Erythroblast (primary cell): ENCODE data around the gene RAMACL.

Experiments used
- DNase-seq, 2 experiments: peaks; one replicate each; lab custom pipeline; 2025; lab: John Stamatoyannopoulos, UW
- GATA1 ChIP-seq: IDR thresholded peaks from 2 replicates; pipeline ENCODE4 v1.6.1; 2011; ENCODE audit warnings: low read depth, mild to moderate bottlenecking, control low read depth, low read length, moderate library complexity
- POLR2A ChIP-seq: IDR thresholded peaks from 2 replicates; pipeline ENCODE4 v1.6.1; 2011; ENCODE audit warnings: mild to moderate bottlenecking, low read length

The RAMACL gene

GRCh38 chr6:166596776-166597507 lies 10.5 kb upstream of the RAMACL start:
- no peak for DNase-seq
- TF ChIP-seq POLR2A (no peak), GATA1 (no peak)

- no peak for DNase-seq
- TF ChIP-seq POLR2A = no peak
- TF ChIP-seq GATA1 = no peak
Measured at GRCh38 chr6:166595949-166596348, 9.5 kb upstream of the RAMACL start.

GRCh38 chr6:166595061-166595780 lies 8.7 kb upstream of the RAMACL start:
- TF ChIP-seq POLR2A = no peak
- no peak for TF ChIP-seq GATA1
- no peak for DNase-seq

GRCh38 chr6:166592821-166593220 lies 6.3 kb upstream of the RAMACL start:
- no peak for DNase-seq
- TF ChIP-seq POLR2A (no peak), GATA1 (no peak)

- TF ChIP-seq GATA1 (no peak), POLR2A (no peak)
- DNase-seq = no peak
Measured at GRCh38 chr6:166591961-166592520, 5.6 kb upstream of the RAMACL start.

GRCh38 chr6:166591026-166591425 lies 4.5 kb upstream of the RAMACL start:
- no peak for TF ChIP-seq POLR2A
- TF ChIP-seq GATA1 = no peak
- DNase-seq = no peak

GRCh38 chr6:166589786-166590574 lies 3.5 kb upstream of the RAMACL start:
- TF ChIP-seq GATA1 (no peak), POLR2A (no peak)
- no peak for DNase-seq

- DNase-seq = no peak
- no peak for TF ChIP-seq GATA1
- TF ChIP-seq POLR2A = no peak
Measured at GRCh38 chr6:166589337-166589731, 2.9 kb upstream of the RAMACL start.

- TF ChIP-seq GATA1 (no peak), POLR2A (no peak)
- no peak for DNase-seq
Measured at GRCh38 chr6:166588691-166589336, 2.3 kb upstream of the RAMACL start.

- no peak for DNase-seq
- TF ChIP-seq POLR2A = no peak
- TF ChIP-seq GATA1 = no peak
Measured at GRCh38 chr6:166587631-166588413, 1.3 kb upstream of the RAMACL start.

- DNase-seq = no peak
- TF ChIP-seq GATA1 (no peak), POLR2A (no peak)
Measured at GRCh38 chr6:166584853-166585429, 1.5 kb downstream of the RAMACL start.

GRCh38 chr6:166584155-166584554 lies 2.3 kb downstream of the RAMACL start:
- TF ChIP-seq POLR2A (no peak), GATA1 (no peak)

More at GRCh38 chr6:166584155-166584554, 2.3 kb downstream of the RAMACL start:
- DNase-seq = no peak
